Measurements from ENCODE around the gene PTGER2.

GRCh38 chr14:52266179-52266578 is 47.9 kb upstream of the PTGER2 start:
- TF ChIP-seq CTCF (IDR thresholded peaks at IDR 0.05; ENCODE audit: control extremely low read depth in 1 of 3, insufficient read depth in 1 of 3, low read depth in 1 of 3, low read length in 3 of 3) (no peak), CBX8 (IDR thresholded peaks at IDR 0.05; ENCODE audit: borderline replicate concordance, low read depth, low read length) (no peak), CHD7 (IDR thresholded peaks at IDR 0.05; ENCODE audit: insufficient replicate concordance, low read length) (no peak), MAX (IDR thresholded peaks at IDR 0.05) (no peak)
